ENCODE data around the gene PTPRD.

- TF ChIP-seq HOMEZ (CRISPR knock-in tag; IDR thresholded peaks at IDR 0.05) (no peak), EZH2 (IDR thresholded peaks at IDR 0.05; ENCODE audit: borderline replicate concordance, low read depth, low read length) (no peak), NFYB (IDR thresholded peaks at IDR 0.05; ENCODE audit: extremely low read depth, insufficient read length) (no peak), ZBTB40 (IDR thresholded peaks at IDR 0.05) (no peak), ZBTB40 (CRISPR knock-in tag; IDR thresholded peaks at IDR 0.05) (no peak), SMARCB1 (IDR thresholded peaks at IDR 0.05; ENCODE audit: insufficient read length, low read depth) (no peak), TBL1XR1 (IDR thresholded peaks at IDR 0.05; ENCODE audit: low read length in 2 of 2) (no peak), MYC (IDR thresholded peaks at IDR 0.05; ENCODE audit: low read depth, low read length) (no peak), MYC (CRISPR knock-in tag; IDR thresholded peaks at IDR 0.05; ENCODE audit: borderline replicate concordance, low read depth) (no peak), MAFG (tag; conservative IDR thresholded peaks at IDR 0.05) (no peak), ZBTB26 (CRISPR knock-in tag; IDR thresholded peaks at IDR 0.05) (no peak), ZNF24 (IDR thresholded peaks at IDR 0.05) (no peak)
- TF ChIP-seq, protein P1, sequence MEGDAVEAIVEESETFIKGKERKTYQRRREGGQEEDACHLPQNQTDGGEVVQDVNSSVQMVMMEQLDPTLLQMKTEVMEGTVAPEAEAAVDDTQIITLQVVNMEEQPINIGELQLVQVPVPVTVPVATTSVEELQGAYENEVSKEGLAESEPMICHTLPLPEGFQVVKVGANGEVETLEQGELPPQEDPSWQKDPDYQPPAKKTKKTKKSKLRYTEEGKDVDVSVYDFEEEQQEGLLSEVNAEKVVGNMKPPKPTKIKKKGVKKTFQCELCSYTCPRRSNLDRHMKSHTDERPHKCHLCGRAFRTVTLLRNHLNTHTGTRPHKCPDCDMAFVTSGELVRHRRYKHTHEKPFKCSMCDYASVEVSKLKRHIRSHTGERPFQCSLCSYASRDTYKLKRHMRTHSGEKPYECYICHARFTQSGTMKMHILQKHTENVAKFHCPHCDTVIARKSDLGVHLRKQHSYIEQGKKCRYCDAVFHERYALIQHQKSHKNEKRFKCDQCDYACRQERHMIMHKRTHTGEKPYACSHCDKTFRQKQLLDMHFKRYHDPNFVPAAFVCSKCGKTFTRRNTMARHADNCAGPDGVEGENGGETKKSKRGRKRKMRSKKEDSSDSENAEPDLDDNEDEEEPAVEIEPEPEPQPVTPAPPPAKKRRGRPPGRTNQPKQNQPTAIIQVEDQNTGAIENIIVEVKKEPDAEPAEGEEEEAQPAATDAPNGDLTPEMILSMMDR (IDR thresholded peaks at IDR 0.05 in 2 of 3, conservative IDR thresholded peaks at IDR 0.05 in 1 of 3; ENCODE audit: insufficient read depth in 2 of 3, low read depth in 1 of 3, low read length in 3 of 3): no peak
Observed at GRCh38 chr9:10080012-10080411, 532.8 kb downstream of the PTPRD start.
